K562 (cell line): Measurements from ENCODE around the gene AZU1. TPM values are rescaled to one million over a fixed set of nuclear protein-coding genes. Genes with fewer than 3 reads are reported as not detected.

Experiments
- BMI1 ChIP-seq: fragments of 150-350 bp; IDR thresholded peaks from 2 replicates; pipeline ENCODE4 v1.6.1; 2014; ENCODE audit warnings: low read length
- HDAC8 ChIP-seq: fragments of 450-650 bp; IDR thresholded peaks from 2 replicates; pipeline ENCODE4 v1.6.1; 2016; ENCODE audit warnings: mild to moderate bottlenecking, missing genetic modification characterization, moderate library complexity, missing compliant biosample characterization
- IRF1 ChIP-seq: sonication (generic); formaldehyde crosslinking; IDR thresholded peaks from 2 replicates; pipeline ENCODE4 v1.8.0; 2022; ENCODE audit warnings: missing genetic modification reagents, mild to moderate bottlenecking, borderline replicate concordance
- LCOR ChIP-seq: sonication (generic); formaldehyde crosslinking; IDR thresholded peaks from 2 replicates; pipeline ENCODE4 v1.8.0; 2022; ENCODE audit warnings: mild to moderate bottlenecking, missing genetic modification reagents
- MTF1 ChIP-seq: fragments of 250-450 bp; sonication (Bioruptor Pico); IDR thresholded peaks from 2 replicates; pipeline ENCODE4 v1.9.0; 2021; ENCODE audit warnings: moderate library complexity, mild to moderate bottlenecking, inconsistent platforms, borderline replicate concordance
- NKRF ChIP-seq: fragments of 450-650 bp; IDR thresholded peaks from 2 replicates; pipeline ENCODE4 v1.6.1; 2016; ENCODE audit warnings: borderline replicate concordance
- NRF1 ChIP-seq, 2 experiments: fragments of 450-650 bp; IDR thresholded peaks in 1 of 2; conservative IDR thresholded peaks in 1 of 2; 2 replicates each; pipeline ENCODE4 v1.6.1; 2014; ENCODE audit warnings: mild to moderate bottlenecking in 2 of 2
- PTRF ChIP-seq: fragments of 450-650 bp; IDR thresholded peaks from 2 replicates; pipeline ENCODE4 v1.6.1; 2016; ENCODE audit warnings: mild to moderate bottlenecking, missing genetic modification characterization, missing compliant biosample characterization
- ZNF431 ChIP-seq: sonication (generic); formaldehyde crosslinking; IDR thresholded peaks from 2 replicates; pipeline ENCODE4 v1.8.0; 2022; ENCODE audit warnings: mild to moderate bottlenecking, missing genetic modification reagents
- polyA plus RNA-seq, 8 experiments: library from polyadenylated mRNA; depleted of rRNA in 4 of 8; stranded (reverse) in 5 of 8; unstranded in 3 of 8; fragments of >200 nt; fragmentation: Nextera tagmentation in 2 of 8; fragmentation: Illumina TruSeq in 1 of 8; extraction: Ambion mirVana in 2 of 8; extraction: Trizol in 1 of 8; gene quantifications; 2 replicates each; pipeline versions ENCODE4 v1.2.1 to v1.2.3, GENCODE V29; 2011 to 2014; ENCODE audit warnings: inconsistent platforms in 1 of 8, missing spikeins in 1 of 8
- total RNA-seq, 7 experiments: library from RNA; depleted of rRNA in 6 of 7; stranded (reverse); fragments of >200 nt in 6 of 7; fragmentation: Illumina TruSeq in 2 of 7; extraction: Trizol in 2 of 7; gene quantifications; 2 replicates each; pipeline versions ENCODE4 v1.2.1 to v1.2.3, GENCODE V29; 2011 to 2021; ENCODE audit warnings: low replicate concordance in 1 of 7
- TF ChIP-seq, protein P1 (sequence below): fragments of 250-450 bp; sonication (Bioruptor Pico); IDR thresholded peaks from 2 replicates; pipeline ENCODE4 v1.8.0; 2021; ENCODE audit warnings: moderate library complexity, mild to moderate bottlenecking, inconsistent platforms
- TF ChIP-seq, protein P2 (sequence below): fragments of 250-450 bp; sonication (Bioruptor Pico); IDR thresholded peaks from 2 replicates; pipeline ENCODE4 v1.5.0; 2021; ENCODE audit warnings: mild to moderate bottlenecking, borderline replicate concordance
- TF ChIP-seq, protein P3 (sequence below): sonication (generic); formaldehyde crosslinking; IDR thresholded peaks from 2 replicates; pipeline ENCODE4 v1.8.1; 2023; ENCODE audit warnings: missing genetic modification reagents, mild to moderate bottlenecking, borderline replicate concordance
- TF ChIP-seq, protein P4 (sequence below): IDR thresholded peaks from 3 replicates; pipeline ENCODE4 v1.6.1; 2011; ENCODE audit warnings: borderline replicate concordance, mild to moderate bottlenecking; ENCODE audit not compliant: insufficient read length, insufficient read depth

The AZU1 gene
- total and polyA plus RNA-seq, 9 of the 15 experiments (the other 6 are each of a cell fraction or from before 2014, with no cell fraction given) = 0.29 to 1.9 (median 0.59) TPM; not detected in 3

GRCh38 chr19:791007-791566 is 36.5 kb upstream of the AZU1 start (continued):
- no peak for TF ChIP-seq IRF1 (CRISPR knock-in tag)
- TF ChIP-seq HDAC8 (tag) = no peak
- no peak for TF ChIP-seq ZNF431 (CRISPR knock-in tag)
- TF ChIP-seq PTRF (tag) = no peak
- no peak for TF ChIP-seq BMI1
- TF ChIP-seq MTF1 (CRISPR knock-in tag) = no peak
- 0 out of 4 replicates have a peak, but pooled peaks of 1 of the 2 experiments have one; percentile 20 for TF ChIP-seq NRF1 (conservative IDR thresholded peaks at IDR 0.05 in 1 of 2, IDR thresholded peaks at IDR 0.05 in 1 of 2)
- TF ChIP-seq, protein P1, sequence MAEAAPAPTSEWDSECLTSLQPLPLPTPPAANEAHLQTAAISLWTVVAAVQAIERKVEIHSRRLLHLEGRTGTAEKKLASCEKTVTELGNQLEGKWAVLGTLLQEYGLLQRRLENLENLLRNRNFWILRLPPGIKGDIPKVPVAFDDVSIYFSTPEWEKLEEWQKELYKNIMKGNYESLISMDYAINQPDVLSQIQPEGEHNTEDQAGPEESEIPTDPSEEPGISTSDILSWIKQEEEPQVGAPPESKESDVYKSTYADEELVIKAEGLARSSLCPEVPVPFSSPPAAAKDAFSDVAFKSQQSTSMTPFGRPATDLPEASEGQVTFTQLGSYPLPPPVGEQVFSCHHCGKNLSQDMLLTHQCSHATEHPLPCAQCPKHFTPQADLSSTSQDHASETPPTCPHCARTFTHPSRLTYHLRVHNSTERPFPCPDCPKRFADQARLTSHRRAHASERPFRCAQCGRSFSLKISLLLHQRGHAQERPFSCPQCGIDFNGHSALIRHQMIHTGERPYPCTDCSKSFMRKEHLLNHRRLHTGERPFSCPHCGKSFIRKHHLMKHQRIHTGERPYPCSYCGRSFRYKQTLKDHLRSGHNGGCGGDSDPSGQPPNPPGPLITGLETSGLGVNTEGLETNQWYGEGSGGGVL (CRISPR knock-in tag) = no peak
- TF ChIP-seq NKRF = no peak
- TF ChIP-seq, protein P2, sequence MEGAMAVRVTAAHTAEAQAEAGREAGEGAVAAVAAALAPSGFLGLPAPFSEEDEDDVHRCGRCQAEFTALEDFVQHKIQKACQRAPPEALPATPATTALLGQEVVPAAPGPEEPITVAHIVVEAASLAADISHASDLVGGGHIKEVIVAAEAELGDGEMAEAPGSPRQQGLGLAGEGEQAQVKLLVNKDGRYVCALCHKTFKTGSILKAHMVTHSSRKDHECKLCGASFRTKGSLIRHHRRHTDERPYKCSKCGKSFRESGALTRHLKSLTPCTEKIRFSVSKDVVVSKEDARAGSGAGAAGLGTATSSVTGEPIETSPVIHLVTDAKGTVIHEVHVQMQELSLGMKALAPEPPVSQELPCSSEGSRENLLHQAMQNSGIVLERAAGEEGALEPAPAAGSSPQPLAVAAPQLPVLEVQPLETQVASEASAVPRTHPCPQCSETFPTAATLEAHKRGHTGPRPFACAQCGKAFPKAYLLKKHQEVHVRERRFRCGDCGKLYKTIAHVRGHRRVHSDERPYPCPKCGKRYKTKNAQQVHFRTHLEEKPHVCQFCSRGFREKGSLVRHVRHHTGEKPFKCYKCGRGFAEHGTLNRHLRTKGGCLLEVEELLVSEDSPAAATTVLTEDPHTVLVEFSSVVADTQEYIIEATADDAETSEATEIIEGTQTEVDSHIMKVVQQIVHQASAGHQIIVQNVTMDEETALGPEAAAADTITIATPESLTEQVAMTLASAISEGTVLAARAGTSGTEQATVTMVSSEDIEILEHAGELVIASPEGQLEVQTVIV = no peak
- TF ChIP-seq LCOR (CRISPR knock-in tag) = no peak
- TF ChIP-seq, protein P3, sequence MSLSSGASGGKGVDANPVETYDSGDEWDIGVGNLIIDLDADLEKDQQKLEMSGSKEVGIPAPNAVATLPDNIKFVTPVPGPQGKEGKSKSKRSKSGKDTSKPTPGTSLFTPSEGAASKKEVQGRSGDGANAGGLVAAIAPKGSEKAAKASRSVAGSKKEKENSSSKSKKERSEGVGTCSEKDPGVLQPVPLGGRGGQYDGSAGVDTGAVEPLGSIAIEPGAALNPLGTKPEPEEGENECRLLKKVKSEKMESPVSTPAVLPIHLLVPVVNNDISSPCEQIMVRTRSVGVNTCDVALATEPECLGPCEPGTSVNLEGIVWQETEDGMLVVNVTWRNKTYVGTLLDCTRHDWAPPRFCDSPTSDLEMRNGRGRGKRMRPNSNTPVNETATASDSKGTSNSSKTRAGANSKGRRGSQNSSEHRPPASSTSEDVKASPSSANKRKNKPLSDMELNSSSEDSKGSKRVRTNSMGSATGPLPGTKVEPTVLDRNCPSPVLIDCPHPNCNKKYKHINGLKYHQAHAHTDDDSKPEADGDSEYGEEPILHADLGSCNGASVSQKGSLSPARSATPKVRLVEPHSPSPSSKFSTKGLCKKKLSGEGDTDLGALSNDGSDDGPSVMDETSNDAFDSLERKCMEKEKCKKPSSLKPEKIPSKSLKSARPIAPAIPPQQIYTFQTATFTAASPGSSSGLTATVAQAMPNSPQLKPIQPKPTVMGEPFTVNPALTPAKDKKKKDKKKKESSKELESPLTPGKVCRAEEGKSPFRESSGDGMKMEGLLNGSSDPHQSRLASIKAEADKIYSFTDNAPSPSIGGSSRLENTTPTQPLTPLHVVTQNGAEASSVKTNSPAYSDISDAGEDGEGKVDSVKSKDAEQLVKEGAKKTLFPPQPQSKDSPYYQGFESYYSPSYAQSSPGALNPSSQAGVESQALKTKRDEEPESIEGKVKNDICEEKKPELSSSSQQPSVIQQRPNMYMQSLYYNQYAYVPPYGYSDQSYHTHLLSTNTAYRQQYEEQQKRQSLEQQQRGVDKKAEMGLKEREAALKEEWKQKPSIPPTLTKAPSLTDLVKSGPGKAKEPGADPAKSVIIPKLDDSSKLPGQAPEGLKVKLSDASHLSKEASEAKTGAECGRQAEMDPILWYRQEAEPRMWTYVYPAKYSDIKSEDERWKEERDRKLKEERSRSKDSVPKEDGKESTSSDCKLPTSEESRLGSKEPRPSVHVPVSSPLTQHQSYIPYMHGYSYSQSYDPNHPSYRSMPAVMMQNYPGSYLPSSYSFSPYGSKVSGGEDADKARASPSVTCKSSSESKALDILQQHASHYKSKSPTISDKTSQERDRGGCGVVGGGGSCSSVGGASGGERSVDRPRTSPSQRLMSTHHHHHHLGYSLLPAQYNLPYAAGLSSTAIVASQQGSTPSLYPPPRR (CRISPR knock-in tag) = no peak
- TF ChIP-seq, protein P4, sequence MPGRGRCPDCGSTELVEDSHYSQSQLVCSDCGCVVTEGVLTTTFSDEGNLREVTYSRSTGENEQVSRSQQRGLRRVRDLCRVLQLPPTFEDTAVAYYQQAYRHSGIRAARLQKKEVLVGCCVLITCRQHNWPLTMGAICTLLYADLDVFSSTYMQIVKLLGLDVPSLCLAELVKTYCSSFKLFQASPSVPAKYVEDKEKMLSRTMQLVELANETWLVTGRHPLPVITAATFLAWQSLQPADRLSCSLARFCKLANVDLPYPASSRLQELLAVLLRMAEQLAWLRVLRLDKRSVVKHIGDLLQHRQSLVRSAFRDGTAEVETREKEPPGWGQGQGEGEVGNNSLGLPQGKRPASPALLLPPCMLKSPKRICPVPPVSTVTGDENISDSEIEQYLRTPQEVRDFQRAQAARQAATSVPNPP = no peak
